Measurements from ENCODE around the gene LIPT1.

- TF ChIP-seq, protein P1, sequence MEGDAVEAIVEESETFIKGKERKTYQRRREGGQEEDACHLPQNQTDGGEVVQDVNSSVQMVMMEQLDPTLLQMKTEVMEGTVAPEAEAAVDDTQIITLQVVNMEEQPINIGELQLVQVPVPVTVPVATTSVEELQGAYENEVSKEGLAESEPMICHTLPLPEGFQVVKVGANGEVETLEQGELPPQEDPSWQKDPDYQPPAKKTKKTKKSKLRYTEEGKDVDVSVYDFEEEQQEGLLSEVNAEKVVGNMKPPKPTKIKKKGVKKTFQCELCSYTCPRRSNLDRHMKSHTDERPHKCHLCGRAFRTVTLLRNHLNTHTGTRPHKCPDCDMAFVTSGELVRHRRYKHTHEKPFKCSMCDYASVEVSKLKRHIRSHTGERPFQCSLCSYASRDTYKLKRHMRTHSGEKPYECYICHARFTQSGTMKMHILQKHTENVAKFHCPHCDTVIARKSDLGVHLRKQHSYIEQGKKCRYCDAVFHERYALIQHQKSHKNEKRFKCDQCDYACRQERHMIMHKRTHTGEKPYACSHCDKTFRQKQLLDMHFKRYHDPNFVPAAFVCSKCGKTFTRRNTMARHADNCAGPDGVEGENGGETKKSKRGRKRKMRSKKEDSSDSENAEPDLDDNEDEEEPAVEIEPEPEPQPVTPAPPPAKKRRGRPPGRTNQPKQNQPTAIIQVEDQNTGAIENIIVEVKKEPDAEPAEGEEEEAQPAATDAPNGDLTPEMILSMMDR (IDR thresholded peaks at IDR 0.05), result no peak
- TF ChIP-seq POLR2A (IDR thresholded peaks at IDR 0.05), result no peak
Measured at GRCh38 chr2:99139003-99139402, 15.8 kb upstream of the LIPT1 start.

Data from vagina (tissue), 2 donors.